Activated CD8-positive, alpha-beta memory T cell treated with anti-CD3 and anti-CD28 coated beads, Interleukin-2, amount 50 U/mL, for 48 hours (primary cell): ENCODE data around the gene HCN4.

Experiments used
- DNase-seq: peaks from one replicate; pipeline ENCODE4 v3.0.0-alpha.2; 2020

Gene HCN4

DNA sequence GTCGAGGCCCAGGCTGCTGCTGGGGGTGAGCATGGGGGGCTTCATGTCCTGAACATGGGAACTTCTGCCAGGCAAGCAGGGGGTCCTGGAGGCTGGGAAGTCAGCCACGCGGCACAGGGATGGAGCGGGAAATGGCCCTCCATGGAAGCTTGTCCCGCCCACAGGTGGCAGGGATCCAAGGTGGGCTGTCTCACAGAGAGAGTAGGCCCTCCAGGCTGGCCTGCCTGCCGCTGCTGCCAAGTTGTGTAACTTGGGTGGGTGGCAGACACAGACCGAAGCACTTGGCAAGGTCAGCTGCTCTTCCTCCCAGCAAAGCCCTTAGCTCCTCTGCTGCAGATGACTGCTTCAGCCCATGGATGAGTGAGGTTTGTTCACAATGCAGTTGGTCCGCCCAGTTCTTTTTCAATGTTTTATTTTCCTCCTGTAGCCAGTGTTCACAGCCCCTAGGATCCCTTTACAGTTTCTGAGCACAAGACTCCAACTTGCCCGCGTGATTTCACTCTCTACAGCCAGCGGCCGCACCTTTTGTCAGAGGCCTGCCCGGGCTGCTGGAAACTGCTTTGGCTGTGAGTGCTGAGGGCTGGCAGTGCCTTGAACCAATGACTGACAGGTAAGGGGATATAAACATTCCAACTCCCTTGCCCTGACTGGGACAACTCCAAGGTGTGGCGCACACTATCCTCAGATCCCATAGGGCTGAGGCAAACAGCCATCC is 26.7 kb downstream of the HCN4 start:
- DNase-seq = no peak

GRCh38 chr15:73340502-73341192 is 28.1 kb downstream of the HCN4 start:
- no peak for DNase-seq

DNA sequence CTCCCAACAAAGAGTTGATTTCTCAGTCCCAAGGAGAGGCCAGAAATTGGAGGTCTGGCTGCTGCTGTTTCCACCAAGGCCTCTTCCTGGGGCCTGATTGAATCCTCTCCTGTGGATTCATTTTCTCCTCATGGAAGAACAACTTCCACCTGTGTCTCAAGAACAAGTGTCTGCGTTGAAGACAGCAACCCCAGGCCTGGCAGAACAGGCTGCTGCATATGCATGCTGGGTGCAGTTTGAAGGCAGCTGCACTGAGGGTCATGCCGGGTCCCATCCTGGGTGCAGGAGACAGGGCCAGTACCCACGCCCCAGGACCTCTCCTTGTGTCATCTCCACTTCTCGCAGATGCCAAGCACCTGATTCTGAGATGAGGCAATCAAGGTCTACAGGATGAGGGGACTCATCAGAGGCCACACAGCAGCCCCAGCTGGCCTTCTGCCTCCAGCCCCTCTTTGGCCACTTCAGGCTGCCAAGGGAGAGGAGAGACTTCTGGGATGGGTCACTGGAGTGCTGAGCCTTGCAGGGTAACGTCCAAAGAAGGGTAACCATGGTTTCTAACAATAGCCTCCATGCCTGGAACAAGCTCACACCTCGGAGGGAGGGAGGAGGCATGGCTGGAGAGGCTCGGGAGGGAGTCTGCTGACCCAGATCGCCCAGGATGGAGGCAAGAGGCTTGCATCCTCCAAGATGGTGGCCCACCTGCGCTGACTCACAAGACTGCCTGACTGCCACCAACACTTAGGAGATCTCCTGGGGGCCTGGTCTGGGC is 30.0 kb downstream of the HCN4 start:
- DNase-seq = no peak

DNA sequence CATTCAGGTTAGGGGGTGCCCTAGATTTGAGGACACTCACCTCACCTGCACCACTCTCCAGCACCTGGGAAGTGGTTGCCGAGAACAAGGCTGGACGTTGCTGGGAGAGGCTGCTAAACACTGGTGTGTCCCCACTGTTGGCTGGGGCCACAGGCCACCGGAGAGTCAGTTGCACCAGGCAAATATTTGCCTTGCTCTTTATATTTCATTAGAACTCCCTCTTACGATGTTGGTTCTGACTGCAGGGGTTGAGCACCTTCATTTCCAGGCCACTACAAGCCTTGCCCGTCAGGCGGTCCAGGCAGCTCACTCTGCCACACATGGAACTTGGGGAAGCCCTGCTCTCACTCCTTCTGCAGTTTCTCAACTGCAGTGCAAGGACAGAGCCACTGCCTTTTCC is 30.7 kb downstream of the HCN4 start:
- no peak for DNase-seq

DNA sequence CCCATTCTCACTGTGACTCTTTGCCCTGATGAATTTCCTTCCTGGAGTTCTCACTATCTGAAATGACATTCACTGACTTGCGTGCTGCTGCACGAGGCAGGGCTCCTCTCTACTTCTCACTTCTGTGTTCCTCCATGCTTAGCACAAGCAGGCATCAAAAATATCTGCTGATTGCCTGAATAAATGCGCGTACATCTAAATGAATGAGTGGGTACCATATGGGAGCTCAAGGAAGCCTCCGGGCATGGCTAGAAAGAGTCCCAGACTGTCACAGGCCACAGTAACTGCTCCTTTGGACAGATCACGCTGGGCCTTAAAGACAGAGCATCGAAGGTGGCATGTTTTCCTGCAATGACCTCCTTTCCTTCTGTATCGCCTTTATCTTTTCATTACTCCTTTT is 31.6 kb downstream of the HCN4 start:
- no peak for DNase-seq

- no peak for DNase-seq
Measured at GRCh38 chr15:73336756-73337155, 32.0 kb downstream of the HCN4 start.

- DNase-seq = no peak
Measured at GRCh38 chr15:73335471-73335870, 33.3 kb downstream of the HCN4 start.

DNA sequence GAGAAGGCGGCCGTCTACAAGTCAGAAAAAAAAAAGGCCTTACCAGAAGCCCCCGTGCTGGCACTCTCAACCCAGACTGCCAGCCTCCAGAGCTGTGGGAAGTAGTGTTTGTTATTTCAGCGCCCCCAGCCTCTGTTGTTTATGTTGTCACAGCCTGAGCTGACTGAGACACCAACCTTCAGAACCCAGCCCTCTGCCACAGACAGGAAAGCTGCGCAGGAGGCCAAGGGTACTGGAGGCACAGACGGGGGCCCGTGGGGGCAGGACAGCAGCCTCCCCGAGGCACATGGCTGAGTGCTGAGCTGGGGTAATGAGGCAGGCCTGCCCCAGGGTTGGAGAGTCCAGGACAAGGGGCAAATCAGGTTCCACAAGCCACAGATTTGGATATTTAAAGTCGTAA is 33.7 kb downstream of the HCN4 start:
- DNase-seq = no peak

DNA sequence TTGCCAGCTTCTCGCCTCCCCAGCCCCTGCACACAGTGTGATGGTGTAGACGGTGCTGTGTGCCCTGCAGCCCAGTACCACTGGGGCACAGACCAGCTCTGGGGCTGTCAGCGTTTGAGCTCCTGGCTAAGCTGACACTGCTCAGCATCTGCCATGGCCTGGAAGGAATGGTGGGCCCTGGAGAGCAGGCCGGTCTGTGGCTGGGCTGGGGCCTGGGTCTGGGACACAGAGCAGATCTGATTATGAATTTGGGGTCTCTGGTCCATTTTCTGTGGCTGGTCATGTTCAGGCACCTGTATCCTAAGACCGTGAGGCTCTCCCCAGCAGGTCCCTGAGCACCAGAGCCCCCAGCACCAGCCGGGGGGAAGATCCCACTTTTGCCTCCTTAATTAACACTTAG is 34.7 kb downstream of the HCN4 start:
- DNase-seq = no peak

DNA sequence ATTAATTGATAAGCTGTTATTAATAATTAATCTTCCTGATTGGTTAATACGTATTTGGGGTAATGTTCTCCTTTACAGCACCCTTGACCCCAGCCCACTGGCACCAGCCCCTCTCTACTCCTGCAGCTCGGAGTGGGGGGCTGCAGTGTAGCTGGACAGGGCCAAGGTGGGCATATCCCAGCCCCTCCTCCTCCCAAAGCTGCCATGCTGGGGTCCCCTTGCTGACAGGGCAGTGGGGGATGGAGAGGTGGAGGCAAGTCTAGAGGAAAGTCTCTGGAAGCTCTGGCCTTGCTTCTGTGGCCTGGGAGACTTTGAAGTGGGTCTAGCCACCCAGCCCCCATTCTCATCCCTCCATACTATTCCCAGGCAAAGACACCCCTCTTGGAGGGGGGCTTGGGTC is 35.8 kb downstream of the HCN4 start:
- no peak for DNase-seq

DNA sequence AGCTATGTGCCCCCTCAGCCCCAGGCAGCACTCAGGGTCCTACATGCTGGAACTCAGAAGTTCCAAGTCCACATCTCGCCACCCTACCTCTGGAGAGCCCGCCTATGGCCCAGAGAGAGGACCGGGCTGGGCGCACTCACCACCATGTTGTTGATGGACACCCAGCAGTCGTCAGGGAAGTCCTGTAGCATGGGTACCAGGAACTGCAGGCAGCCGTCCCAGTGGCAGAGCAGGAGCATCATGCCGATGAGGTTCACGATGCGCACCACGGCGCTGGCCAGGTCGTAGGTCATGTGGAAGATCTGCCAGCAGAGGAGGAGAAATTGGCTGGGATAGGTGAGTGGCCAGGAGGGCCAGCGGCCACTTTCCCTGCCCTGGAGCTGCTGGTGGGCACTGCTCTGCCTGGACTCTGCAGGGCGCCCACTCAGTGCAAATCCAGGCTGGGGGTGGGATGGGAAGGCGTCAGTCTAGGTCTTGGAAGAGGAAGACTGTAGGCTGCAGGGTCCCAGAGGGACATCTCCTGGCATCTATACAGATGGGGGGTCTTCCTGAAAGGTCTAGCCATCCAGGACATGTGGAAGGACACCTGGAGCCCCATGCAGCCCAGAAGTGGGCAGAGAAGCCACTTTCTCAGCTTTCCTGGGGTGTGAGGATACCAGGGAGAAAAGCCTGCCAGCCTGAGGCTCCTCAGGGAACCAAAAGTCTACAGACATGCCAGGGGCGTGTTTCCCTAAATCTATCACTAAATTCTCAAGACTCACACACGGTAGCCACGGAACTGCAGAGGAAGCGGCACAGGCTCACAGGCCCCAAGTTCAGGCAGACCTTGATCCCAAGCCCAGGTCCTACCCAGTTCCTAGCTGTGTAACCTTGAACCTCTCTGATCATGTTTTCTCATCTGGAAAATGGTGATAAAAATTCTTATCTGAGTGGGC is 36.5 kb downstream of the HCN4 start:
- no peak for DNase-seq

GRCh38 chr15:73331501-73331900 is 37.3 kb downstream of the HCN4 start:
- DNase-seq = no peak

- DNase-seq = no peak
Measured at GRCh38 chr15:73330206-73331051, 38.3 kb downstream of the HCN4 start.

DNA sequence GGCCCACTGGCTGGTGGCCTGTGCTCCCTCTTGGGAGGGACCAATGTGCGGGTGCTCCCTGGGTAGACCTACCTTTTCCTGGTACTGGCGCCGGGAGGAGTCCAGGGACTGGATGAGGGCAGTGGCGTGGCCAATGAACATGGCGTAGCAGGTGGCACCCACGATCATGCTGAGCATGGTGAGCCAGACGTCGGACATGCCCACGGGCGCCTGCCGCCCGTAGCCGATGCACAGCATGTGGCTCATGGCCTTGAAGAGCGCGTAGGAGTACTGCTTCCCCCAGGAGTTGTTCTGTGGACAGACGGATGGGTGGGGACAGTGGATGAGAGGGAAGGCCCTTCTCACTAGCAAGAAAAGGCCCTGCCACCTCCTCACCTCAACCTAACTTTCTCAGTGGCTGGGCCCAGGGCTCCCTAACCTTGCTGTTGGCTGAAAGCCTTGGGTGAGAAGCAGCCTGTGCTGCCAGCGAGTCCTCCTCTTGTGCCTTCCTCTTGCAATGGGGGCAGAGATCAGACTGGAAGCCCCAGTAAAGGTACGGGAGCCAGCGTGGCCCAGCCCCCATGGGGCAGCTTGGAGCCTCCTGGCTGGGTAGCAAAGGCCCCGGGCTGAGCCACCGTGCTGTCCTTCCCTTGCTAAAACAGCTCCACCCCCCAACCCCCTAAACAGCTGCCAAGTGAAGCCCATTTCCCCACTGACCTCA is 39.1 kb downstream of the HCN4 start:
- DNase-seq = no peak

- no peak for DNase-seq
Measured at GRCh38 chr15:73328981-73329380, 39.8 kb downstream of the HCN4 start.

- DNase-seq = no peak
Measured at GRCh38 chr15:73328149-73328820, 40.5 kb downstream of the HCN4 start.

GRCh38 chr15:73326157-73326556 is 42.6 kb downstream of the HCN4 start:
- DNase-seq = no peak

DNA sequence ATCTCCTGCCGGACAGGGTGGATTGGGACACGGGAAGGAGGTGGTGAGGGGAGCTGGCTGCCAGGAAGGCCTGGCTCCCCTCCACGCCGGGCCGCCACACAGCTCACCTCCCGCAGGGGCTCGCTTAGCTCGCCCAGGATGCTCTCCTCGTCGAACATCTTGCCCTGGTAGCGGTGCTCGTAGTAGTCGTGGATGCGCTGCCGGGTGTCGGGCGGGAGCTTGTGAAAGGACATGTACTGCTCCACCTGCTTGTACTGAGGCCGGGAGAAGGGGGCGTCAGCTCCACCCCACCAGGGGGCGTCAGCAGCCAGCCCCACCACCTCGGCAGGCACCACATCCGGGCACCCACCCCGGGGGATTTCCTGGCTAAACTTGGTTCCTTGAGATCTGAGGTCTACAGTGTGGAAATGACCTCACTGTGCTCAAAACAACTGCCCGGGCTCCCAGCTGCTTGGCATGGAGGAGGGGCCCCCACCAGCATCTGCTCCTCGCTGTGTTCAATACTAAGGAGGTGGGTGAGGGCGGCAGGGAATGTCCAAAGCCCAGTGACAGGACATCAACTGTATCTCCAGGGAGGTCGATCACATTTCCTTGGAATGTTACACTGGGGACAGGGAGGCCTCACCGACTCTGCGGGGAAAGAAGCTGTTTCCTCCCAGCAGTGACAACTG is 43.4 kb downstream of the HCN4 start:
- peak; percentile 55 for DNase-seq

GRCh38 chr15:73324496-73325170 is 44.1 kb downstream of the HCN4 start:
- no peak for DNase-seq
